T47D (cell line): Measurements from ENCODE around the gene MUC5B.
"Not testable (repeated sequence)": the region's sequence is repeated elsewhere in the genome, so short reads cannot be mapped to it uniquely, and the experiment has no call there.

Experiments
- DNase-seq, 2 experiments: peaks; one replicate each; pipeline versions ENCODE4 v3.0.0 to v3.0.0-alpha.2; 2011 to 2012; ENCODE audit warnings: low read depth in 1 of 2, low spot score in 1 of 2
- JUND ChIP-seq: IDR thresholded peaks from 2 replicates; pipeline ENCODE4 v1.6.1; 2012; ENCODE audit warnings: low read depth
- in situ Hi-C: cut with HindIII; loops from 2 replicates; pipeline ENCODE4 v1.10.0; 2016; ENCODE audit warnings: low sequenced_read_pairs, low pct_unique_long_range_greater_than_20kb

MUC5B gene

DNA sequence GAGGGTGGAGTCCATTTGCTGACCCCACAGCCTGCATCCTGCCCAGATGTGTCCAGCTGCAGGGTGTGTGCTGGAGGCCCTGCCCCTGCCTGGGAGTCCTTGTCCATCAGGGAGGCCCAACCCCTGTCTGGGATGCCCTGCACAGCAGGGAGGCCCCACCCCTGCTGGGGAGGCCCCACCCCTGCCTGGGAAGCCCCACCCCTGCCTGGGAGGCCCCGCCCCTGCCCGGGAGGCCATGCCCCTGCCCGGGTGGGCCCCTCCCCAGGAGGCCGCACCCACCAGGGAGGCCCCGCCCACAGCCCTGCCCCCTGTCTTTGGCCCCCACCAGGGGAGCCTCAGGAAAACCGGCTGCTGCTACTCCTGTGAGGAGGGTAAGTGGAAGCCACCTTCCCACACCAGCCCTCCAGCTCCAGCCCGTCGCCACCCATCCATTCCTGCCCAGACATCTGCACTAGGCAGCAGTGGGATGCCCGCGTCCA lies 37.2 kb downstream of the MUC5B start:
- DNase-seq = peak in 1 of 2 experiments; percentile 74
- no peak for TF ChIP-seq JUND
- in situ Hi-C loops = no loop called here

DNA sequence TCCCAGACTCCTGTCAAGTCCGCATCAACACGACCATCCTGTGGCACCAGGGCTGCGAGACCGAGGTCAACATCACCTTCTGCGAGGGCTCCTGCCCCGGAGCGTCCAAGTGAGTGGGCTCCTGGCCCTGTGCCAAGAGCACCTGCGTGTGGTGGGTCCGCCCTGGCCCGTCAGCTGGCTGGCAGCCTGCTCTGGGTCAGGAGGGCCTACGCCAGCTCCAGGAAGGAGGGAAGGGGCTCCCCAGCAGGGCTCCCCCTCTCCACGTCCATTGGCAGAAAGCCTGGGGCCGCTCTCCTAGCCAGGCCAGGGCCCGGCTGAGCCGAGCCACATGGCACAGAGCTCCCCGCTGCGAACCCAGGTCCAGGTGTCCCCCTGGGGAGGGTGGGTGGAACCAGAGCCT lies 37.8 kb downstream of the MUC5B start:
- no peak for TF ChIP-seq JUND
- in situ Hi-C loops = no loop called here
- DNase-seq = no peak

DNA sequence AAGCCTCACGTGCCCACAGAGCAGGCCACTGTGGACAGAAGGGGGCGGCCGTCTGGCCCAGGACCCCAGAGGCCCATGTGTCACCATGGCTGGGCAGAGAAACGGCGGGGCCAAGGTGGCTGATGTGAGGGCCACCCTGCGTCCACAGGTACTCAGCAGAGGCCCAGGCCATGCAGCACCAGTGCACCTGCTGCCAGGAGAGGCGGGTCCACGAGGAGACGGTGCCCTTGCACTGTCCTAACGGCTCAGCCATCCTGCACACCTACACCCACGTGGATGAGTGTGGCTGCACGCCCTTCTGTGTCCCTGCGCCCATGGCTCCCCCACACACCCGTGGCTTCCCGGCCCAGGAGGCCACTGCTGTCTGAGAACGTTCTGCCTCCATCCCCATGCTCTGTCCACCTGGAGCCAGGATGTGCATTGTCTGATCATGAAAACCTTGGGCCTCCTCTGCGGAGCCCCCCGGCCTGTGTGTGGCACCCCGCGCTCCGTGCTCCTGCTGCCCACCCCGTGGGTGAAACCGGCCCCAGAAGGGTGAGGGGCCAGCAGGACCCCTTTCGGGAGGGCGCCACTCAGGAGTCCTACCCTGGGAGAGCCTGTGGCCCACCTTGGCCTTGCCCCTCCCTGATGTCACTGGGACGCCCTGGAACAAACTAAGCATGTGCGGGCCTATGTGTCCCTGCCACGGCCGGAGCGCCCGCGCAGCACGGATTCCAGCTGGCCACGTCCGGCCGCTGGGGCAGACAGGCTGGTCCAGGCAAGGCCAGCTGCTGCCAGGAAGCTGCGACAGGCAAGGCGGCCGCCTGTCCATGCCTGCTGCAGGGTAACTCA lies 38.6 kb downstream of the MUC5B start:
- in situ Hi-C loops = no loop called here
- no peak for TF ChIP-seq JUND
- no peak for DNase-seq

DNA sequence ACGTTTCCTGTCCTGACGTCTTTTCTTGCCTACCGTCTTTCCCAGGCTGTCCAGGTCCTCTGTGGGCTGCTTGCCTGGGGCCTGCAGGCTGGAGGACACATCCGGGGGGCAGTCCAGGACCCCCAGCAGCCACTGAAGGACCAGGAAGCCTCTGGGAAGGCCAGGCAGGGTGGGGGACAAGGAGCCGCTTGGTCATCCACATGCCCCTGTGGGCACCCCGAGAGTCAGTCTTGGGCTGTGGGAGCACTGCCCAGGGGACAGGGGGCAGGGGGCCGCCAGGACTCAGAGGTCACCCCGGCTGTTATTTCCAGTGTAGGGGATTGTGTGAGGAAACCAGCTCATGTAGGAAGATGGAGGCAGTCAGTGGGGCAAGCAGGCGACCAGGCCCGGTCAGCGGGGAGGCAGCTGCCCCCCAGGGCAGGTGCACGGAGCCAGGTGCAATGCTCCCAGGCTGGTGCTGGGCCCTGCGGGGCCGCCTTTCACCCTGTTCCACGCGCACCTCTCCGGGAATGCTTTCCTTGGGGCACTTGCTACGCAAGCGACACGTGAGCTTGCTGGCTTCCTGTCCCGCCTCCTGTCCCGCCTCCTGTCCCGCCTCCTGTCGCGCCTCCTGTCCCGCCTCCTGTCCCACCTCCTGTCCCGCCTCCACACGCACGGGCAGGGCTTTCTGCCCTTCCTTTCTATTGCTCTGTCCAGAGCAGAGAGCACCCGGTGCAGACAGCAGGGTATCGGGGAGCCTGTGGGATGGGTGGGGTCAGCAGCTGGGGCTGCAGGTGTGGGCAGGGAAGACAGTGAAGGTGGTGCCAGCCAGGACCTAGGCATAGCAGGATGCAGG lies 39.5 kb downstream of the MUC5B start:
- DNase-seq = peak; percentile 72 to 92
- no peak for TF ChIP-seq JUND
- in situ Hi-C loops = no loop called here

DNA sequence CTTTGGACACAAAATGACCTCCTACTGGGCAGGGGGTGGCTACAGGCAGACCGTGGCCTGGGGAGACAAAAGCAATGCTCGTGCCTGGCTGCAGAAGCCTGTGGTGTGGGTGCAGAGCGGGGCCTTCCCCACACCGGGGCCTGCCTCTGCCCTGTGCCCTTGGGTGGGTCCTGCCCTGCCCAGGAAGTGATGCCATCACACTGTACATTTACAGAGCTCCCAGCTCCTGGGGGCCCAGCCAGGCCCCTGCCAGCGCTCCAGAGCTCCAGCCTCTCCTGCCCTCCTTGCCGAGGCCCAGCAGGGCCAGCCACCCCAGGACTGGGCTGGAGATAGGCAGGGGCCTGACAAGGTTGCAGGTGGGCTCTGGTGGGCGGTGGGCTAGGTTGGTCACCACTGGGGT lies 40.1 kb downstream of the MUC5B start:
- TF ChIP-seq JUND = no peak
- no peak for DNase-seq
- in situ Hi-C loops = no loop called here

DNA sequence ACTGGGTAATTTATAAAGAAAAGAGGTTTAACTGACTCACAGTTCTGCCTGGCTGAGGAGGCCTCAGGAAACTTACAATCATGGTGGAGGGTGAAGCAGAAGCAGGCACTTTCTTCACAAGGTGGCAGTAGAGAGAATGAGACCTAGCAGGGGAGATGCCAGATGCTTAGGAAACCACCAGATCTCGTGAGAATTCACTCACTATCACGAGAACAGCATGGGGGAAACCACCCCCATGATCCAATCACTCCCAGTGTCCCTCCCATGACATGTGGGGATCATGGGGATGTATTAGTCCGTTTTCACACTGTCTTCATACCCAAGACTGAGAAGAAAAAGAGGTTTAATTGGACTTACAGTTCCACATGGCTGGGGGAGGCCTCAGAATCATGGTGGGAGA lies 41.6 kb downstream of the MUC5B start:
- in situ Hi-C loops = not testable (repeated sequence)
- DNase-seq = peak in 1 of 2 experiments; percentile 51

DNA sequence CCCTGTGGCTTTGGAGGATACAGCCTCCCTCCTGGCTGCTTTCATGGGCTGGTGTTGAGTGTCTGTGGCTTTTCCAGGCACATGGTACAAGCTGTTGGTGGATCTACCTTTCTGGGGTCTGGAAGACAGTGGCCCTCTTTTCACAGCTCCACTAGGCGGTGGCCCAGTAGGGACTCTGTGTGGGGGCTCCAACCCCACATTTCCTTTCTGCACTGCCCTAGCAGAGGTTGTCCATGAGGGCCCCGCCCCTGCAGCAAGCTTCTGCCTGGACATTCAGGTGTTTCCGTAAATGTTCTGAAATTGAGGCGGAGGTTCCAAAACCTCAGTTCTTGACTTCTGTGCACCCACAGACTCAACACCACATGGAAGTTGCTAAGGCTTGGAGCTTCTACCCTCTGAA lies 42.6 kb downstream of the MUC5B start:
- DNase-seq, in situ Hi-C loops: not testable (repeated sequence)

DNA sequence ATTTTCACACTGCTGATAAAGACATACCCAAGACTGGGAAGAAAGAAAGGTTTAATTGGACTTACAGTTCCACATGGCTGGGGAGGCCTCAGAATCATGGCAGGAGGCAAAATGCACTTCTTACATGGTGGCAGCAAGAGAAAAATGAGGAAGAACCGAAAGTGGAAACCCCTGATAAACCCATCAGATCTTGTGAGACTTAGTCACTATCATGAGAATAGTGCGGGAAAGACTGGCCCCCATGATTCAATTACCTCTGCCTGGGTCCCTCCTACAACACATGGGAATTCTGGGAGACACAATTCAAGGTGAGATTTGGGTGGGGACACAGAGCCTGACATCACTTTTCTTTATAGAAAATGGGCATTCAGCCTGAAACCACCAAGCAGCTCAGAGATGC lies 44.1 kb downstream of the MUC5B start:
- in situ Hi-C loops, DNase-seq: not testable (repeated sequence)

DNA sequence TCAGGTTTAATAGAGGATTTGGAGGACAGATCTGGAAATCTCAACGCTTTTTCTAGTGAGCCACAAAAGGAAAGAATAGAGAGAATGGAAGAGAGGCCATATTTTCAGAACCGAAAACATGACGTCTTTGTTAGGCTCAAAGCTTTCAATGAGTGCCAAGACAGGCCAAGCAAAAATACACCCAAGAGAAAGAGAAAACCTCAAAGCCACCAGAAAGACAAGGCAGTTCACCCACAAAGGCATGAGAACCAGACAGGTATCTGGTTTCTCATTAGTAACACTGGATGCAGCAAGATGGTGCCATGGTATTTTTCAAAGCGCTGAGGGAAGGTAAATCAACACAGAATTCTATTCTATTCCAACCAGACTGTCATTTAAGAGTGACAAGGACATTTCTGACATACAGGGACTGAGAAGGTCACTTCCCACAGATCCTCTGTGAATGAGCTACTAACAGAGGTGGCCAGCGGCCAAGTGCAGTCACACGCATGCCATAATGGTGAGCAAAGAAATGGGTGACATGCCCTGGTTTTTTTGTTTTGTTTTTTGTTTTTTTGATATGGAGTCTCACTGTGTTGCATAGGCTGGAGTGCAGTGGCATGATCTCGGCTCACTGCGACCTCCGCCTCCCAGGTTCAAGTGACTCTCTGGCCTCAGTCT lies 44.7 kb downstream of the MUC5B start:
- no peak for DNase-seq
- TF ChIP-seq JUND = no peak
- in situ Hi-C loops = no loop called here

DNA sequence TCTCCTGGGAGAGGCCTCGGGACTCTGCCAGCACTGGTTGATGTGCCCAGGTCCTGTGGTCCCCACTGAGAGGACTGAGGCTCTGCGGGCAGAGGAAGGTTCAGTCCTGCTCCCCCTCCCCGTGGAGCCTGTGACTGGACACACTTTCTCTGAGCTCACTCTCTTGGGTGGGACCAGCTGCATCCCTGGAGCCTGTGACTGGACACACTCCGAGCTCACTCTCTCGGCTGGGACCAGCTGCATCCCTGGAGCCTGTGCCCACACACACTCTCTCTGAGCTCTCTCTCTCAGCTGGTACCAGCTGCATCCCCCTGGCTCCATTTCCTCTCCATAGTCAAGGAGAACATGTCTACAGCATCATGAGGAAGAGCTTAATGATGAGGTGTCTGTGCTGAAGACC lies 47.1 kb downstream of the MUC5B start:
- no peak for DNase-seq
- TF ChIP-seq JUND = no peak
- in situ Hi-C loops = no loop called here

DNA sequence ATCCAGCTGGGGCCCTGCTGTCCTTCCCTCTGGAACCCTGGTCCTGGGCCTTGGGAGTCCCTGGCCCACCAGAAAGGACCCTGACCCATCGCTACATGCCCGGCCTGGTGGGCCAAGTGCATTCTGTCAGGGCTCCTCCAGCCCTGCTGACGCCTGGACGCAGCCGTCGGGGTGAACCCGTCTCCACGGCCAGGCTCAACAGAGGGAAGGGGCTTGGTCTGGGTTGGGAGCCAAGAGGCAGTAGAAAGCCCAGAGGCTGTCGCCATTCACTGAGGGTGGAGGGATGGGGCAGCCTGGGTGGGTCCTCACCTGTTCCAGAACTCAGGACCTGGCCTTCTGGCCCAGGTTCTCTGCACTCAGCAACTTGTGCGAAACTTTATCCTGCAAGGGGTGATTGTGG lies 47.6 kb downstream of the MUC5B start:
- TF ChIP-seq JUND = no peak
- no peak for DNase-seq
- in situ Hi-C loops = no loop called here

DNA sequence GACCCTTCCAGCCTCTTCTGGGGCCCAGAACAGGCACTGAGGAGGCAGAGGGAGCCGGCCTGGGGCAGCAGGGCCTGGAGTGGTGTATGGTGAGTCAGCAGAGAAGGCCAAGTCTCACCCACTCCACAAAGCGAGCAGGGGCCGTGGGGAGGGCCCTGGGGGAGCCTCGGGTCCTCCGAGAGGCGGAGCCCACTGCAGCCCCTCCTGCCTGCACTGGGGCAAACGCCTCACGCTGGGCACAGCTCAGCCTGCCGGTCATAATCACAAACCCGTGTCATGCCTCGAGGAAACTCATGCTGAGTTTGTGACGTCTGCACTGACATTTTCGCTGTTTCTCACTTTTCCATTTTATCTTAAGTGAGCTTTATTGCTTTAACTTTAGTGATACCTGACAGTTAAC lies 48.1 kb downstream of the MUC5B start:
- no peak for DNase-seq
- no peak for TF ChIP-seq JUND
- in situ Hi-C loops = no loop called here

DNA sequence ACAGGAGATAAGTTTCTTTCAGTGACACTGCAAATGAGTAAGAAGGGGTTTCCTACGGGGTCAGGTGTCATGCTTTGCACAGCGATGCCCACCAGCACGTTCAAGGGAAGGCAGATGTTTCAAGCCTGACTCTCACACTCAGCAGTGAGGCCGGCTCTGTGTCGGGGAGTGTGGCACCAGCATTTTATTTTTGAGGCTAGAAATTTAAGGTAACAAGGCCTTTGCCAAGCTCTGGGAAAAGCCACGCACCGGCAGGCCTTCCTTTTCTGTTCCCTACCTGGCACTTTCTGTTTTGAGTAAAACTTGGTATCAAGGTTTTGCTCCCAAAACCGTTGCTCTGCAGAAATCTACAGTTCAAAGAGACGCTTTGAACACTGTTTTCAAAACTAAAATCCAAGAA lies 48.5 kb downstream of the MUC5B start:
- in situ Hi-C loops = no loop called here
- no peak for DNase-seq
- TF ChIP-seq JUND = no peak
